Measurements from ENCODE around the gene MAST4. TPM values are rescaled to one million over a fixed set of nuclear protein-coding genes. Genes with fewer than 3 reads are reported as not detected.

The MAST4 gene
- total RNA-seq, 1 donor from 2014 or later = 55.2 TPM

GRCh38 chr5:67139030-67139429 is 542.8 kb downstream of the MAST4 start:
- no peak overlapping the region for H3K27ac ChIP-seq
- no peak for TF ChIP-seq CTCF (IDR thresholded peaks at IDR 0.05)
- H3K27me3 ChIP-seq = no peaks in the 10 kb centered on the region
- no peaks in the 10 kb centered on the region for H3K9me3 ChIP-seq
- DNase-seq (ENCODE audit: low spot score in 2 of 2) = no peak
- H3K36me3 ChIP-seq = peaks cover 40 to 72% of the 10 kb centered on the region in 2 donors
- intact Hi-C loops (cut with DNase I) = no loop called here
- no peaks in the 10 kb centered on the region for H3K4me1 ChIP-seq
- H3K4me3 ChIP-seq = no peak overlapping the region

GRCh38 chr5:67140413-67140812 is 544.2 kb downstream of the MAST4 start:
- Histone ChIP-seq H3K4me3 (no peak overlapping the region), H3K27ac (no peak overlapping the region), H3K27me3 (no peaks in the 10 kb centered on the region), H3K4me1 (no peaks in the 10 kb centered on the region), H3K9me3 (no peaks in the 10 kb centered on the region), H3K36me3 (peaks cover 45 to 72% of the 10 kb centered on the region in 2 donors)
- DNase-seq (ENCODE audit: low spot score in 2 of 2) = no peak
- intact Hi-C loops (cut with DNase I) = no loop called here
- TF ChIP-seq CTCF (IDR thresholded peaks at IDR 0.05) = no peak

- H3K9me3 ChIP-seq = no peaks in the 10 kb centered on the region
- intact Hi-C loops (cut with DNase I) = no loop called here
- H3K27me3 ChIP-seq = no peaks in the 10 kb centered on the region
- TF ChIP-seq CTCF (IDR thresholded peaks at IDR 0.05) = no peak
- peaks cover 47 to 75% of the 10 kb centered on the region in 2 donors for H3K36me3 ChIP-seq
- H3K4me3 ChIP-seq = no peak overlapping the region
- DNase-seq (ENCODE audit: low spot score in 2 of 2) = no peak
- no peak overlapping the region for H3K27ac ChIP-seq
- H3K4me1 ChIP-seq = no peaks in the 10 kb centered on the region
Observed at GRCh38 chr5:67141644-67142043, 545.5 kb downstream of the MAST4 start.

- intact Hi-C loops (cut with DNase I) = no loop called here
- Histone ChIP-seq H3K4me1 (no peaks in the 10 kb centered on the region), H3K36me3 (peaks cover 39 to 69% of the 10 kb centered on the region in 2 donors), H3K27ac (no peak overlapping the region), H3K4me3 (no peak overlapping the region), H3K27me3 (no peaks in the 10 kb centered on the region), H3K9me3 (no peaks in the 10 kb centered on the region)
- DNase-seq (ENCODE audit: low spot score in 2 of 2) = no peak
- no peak for TF ChIP-seq CTCF (IDR thresholded peaks at IDR 0.05)
Observed at GRCh38 chr5:67142816-67143215, 546.6 kb downstream of the MAST4 start.

- H3K36me3 ChIP-seq = peaks cover 38 to 62% of the 10 kb centered on the region in 2 donors
- no peak for DNase-seq (ENCODE audit: low spot score in 2 of 2)
- H3K4me1 ChIP-seq = no peaks in the 10 kb centered on the region
- no peak overlapping the region for H3K4me3 ChIP-seq
- H3K27ac ChIP-seq = no peak overlapping the region
- no peak for TF ChIP-seq CTCF (IDR thresholded peaks at IDR 0.05)
- H3K27me3 ChIP-seq = no peaks in the 10 kb centered on the region
- intact Hi-C loops (cut with DNase I) = no loop called here
- no peaks in the 10 kb centered on the region for H3K9me3 ChIP-seq
Observed at GRCh38 chr5:67143549-67143948, 547.4 kb downstream of the MAST4 start.

GRCh38 chr5:67144183-67144639 is 548.0 kb downstream of the MAST4 start:
- DNase-seq (ENCODE audit: low spot score in 2 of 2) = no peak
- Histone ChIP-seq H3K4me3 (no peak overlapping the region), H3K27ac (no peak overlapping the region), H3K9me3 (no peaks in the 10 kb centered on the region), H3K4me1 (no peaks in the 10 kb centered on the region), H3K27me3 (no peaks in the 10 kb centered on the region), H3K36me3 (peaks cover 38 to 59% of the 10 kb centered on the region in 2 donors)
- intact Hi-C loops (cut with DNase I) = no loop called here
- TF ChIP-seq CTCF (IDR thresholded peaks at IDR 0.05) = no peak
